Activated T-cell treated with anti-CD3 and anti-CD28 coated beads for 24 hours (primary cell): ENCODE measurements around the gene CETN1.

ENCODE experiments used
- DNase-seq: peaks from one replicate; pipeline ENCODE4 v3.0.0-alpha.2; 2020; ENCODE audit warnings: low read depth

CETN1 gene

GRCh38 chr18:577643-578375 lies 2.4 kb upstream of the CETN1 start:
- no peak for DNase-seq

GRCh38 chr18:579238-579637 lies 942 bp upstream of the CETN1 start:
- DNase-seq = no peak

GRCh38 chr18:581096-581495 lies 916 bp downstream of the CETN1 start:
- no peak for DNase-seq

GRCh38 chr18:582465-582864 lies 2.3 kb downstream of the CETN1 start:
- DNase-seq = no peak

GRCh38 chr18:595068-595467 lies 14.9 kb downstream of the CETN1 start:
- no peak for DNase-seq

GRCh38 chr18:595571-595970 lies 15.4 kb downstream of the CETN1 start:
- no peak for DNase-seq

GRCh38 chr18:596288-596881 lies 16.2 kb downstream of the CETN1 start:
- DNase-seq = no peak

DNA sequence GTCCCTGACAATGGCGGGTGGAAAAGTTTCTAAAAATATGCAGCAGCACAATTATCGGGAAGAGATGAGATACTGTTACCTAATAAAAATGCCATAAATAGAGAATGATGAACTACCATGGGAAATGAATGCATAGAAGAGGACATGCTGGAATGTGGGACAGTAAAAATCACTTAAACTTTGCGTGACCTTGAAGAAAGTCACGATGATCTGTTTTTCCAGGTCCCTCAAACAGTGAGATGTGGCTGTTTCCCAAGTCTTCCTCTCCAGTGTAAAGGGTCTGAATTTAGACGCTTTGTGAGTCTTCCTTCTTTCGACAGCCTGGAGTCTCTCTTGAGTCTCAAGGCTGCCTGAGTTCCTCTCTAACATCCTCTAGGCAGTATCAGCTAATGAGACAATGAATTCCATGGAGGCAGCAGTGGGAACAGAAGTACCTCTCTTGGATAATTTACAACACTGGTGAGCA lies 18.0 kb downstream of the CETN1 start:
- DNase-seq = no peak

- DNase-seq = no peak
Measured at GRCh38 chr18:600107-600506, 19.9 kb downstream of the CETN1 start.

GRCh38 chr18:604771-605170 lies 24.6 kb downstream of the CETN1 start:
- DNase-seq = no peak

DNA sequence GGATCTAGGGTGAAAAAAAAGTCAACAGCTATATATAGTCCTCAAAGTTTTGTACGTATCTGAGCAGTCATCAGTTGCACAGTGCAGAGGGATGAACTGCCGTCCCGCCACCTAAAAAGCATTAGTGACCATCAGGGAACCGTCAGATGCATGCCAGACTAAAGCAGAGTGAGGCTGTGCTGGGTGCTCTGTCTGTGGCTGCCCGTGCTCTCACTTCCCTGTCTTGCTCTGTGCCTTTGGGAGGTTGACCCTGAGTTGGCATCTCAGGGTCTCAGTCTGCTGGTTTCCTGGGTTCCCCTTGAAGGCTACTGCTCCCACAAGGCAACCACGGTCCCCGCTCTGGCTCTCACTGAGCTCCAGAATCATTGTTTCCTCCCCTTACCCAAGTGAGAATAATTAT lies 27.8 kb downstream of the CETN1 start:
- no peak for DNase-seq

DNA sequence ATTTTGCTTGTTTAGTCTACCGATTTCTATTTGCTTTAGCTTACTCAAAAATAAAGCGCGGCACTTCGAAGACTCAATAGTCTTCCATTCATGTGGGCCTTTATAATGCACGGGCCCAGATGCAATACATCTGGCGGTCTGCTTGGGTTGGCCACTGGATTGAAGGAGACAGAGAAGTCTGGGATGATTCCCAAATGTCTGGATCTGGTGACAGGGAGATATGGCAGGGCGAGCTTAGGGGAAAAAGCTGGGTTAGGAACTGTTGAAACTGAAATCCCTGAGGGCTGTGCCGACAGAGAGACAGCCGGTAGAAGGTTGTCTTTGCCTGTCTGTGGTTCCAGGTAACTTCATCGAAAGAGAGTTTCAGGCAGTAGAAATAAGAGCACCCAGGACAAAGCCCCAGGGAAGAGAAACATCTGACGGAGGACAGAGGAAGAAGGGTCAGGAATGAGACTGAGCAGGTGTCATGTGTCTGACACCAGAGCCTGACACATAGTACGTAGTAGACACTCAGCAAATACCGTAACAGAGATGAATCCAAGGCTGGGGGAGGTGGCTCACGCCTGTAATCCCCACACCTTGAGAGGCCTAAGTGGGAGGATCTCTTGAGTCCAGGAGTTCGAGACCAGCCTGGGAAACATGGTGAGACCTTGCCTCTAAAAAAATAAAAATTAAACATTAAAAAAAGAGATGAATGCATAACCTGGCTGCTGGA lies 30.2 kb downstream of the CETN1 start:
- no peak for DNase-seq

DNA sequence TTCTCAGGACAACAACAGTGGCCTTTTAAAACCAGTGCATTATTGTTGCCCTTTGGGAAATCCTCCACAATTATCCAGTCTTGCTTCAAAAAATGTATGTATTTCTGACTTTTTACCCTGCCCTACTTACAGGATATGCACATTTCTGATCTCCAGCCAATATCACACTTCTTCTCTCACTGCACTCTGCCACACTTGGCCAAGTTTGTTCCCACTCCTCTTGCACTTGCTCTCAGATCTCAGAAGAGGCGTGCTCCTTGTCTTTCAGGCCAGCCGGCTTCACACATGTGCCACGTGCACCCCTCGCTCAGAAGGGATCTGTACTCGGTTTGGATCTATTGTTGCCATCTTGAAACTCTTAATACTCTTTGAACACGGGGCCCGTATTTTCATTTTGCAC lies 32.0 kb downstream of the CETN1 start:
- DNase-seq = no peak

DNA sequence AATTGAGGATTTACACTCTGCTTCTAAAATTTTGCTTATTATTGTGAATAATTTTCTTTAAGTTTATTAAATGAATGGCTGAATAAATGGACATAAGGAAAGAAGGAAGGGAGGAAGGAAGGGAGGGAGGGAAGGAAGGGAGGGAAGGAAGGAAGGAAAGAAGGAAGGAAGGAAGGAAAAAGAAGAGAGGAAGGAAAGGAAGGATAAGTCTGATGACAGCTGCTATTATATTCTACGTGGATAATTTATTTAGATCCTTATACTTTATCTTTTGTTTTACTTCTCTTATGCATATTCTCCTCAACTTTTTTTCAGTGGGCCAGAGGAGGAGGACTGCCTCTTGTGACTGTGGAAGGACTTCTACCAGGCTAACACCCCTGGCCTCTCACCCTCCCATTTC lies 34.0 kb downstream of the CETN1 start:
- DNase-seq = no peak

- no peak for DNase-seq
Measured at GRCh38 chr18:615092-615521, 34.9 kb downstream of the CETN1 start.

GRCh38 chr18:615773-616172 lies 35.6 kb downstream of the CETN1 start:
- DNase-seq = no peak

DNA sequence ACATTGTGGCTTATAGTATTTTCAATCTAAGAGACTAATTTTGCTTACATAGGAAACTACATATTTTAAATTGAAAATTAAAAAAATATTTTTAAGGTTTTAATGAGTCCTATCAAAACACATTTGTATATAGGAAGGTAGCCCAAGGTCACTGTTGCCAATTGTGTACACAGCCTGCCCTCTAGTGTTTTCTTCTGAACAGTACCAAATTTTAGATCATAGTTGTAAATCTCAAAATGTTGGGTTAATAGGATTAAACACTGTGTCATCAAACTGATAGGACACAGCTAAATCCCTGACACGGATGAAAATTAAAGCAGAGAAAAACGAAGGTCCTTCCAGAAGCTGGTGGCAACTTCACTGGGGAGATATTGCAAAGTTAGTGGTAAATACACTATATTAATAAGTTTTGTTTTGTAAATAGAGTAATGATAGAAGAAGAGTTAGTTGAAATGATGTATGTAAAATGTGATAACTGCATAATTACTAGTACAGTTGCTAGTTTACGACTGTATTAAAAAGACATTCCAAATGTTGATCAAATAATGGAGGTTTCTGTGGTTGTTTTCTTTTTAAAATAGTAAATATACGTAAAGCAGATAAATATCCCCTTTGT lies 36.3 kb downstream of the CETN1 start:
- DNase-seq = no peak

DNA sequence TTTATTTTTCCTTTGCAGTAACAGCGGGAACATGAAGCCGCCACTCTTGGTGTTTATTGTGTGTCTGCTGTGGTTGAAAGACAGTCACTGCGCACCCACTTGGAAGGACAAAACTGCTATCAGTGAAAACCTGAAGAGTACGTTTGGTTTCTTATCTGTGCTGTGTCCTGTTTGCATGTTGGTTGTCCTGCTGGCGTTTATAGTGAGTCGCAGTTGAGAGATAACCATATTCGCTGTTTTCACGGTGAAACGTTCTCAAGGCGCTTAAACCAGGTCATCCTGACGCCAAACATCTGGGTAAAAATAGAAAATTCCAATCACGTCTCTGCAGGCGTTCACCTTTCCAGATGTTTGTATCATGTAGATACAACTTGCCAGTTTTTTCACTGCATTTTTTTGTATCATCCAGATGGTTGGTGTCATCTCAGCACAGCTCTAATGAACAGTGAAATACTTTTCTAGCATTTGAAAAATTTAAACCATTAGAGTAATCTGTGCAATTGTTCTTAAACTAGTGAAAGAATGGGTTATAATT lies 37.9 kb downstream of the CETN1 start:
- DNase-seq = no peak

DNA sequence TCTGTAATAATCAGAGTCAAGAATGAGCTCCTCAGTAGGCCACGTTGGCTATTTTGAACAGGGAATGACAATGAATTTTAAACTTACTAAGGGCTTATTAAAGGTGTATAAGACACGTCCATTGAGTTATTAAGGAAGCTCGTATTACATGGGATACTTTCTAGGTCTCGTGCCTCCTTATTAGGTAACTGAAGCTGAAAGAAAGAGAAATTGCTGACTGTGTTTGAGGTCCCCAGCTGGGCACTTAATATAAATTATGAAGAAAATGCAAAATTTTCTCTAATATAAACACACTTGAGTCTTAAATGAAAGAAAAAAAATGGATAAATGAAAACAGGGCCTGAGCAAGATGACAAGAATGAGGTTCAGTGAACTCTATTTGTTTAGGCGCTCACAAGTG lies 38.4 kb downstream of the CETN1 start:
- no peak for DNase-seq

DNA sequence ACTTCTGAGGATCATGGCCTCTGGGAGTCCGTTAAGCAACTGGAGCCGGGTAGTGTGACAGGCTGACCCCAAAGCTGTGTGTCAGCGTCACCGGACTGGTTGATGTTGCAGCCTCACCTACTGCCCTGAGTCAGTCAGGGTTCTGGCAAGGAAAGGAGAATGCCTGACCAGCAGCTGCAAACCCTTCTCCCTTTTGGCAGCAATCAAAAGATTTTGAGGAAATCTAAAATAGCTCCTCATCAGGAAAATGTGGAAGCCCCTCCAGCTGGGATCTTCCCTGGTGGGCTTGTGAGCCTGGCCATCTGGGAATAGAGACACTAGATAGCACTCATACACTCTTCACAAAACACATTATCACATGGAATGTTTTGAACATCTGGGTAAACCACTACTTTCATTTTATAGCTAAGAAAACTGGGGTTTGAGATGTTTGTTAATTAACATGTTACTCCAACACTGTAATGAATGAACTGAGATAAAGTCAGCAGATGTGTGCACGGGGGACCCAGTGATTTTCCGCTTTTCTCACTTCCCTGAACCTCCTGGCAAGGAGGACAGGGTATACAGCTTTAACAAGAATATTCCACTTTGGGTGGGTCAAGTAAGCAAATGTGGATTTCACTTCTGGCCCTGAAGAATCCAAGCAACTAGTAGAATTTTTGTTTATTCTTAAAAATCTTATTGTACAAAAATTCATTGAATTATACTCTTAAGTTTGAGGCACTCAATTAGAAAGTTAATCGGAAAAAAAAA lies 41.3 kb downstream of the CETN1 start:
- no peak for DNase-seq

GRCh38 chr18:622289-622688 lies 42.1 kb downstream of the CETN1 start:
- DNase-seq = no peak
